ENCODE data around the gene ANKH.
"Not testable (repeated sequence)": the region's sequence is repeated elsewhere in the genome, so short reads cannot be mapped to it uniquely, and the experiment has no call there.

The ANKH gene

DNA sequence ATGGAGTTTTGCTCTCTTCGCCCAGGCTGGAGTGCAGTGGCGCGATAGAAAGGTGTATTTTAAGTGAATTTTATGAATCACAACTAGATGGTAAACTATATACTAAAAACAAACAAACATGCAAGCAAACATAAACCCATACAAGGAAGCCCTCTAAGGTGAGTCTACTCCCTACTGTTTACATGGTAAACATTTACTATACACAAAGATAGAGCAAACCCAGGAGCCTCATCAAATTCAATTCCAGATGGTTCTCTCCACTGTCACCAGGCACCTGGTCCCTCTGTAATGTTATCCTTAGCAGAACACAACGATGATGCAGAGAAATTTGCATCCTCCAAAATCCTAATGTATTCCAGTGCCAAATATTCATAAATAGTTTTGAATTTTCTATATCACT is 17.9 kb downstream of the ANKH start:
- no peak for DNase-seq

GRCh38 chr5:14852779-14853178 is 18.8 kb downstream of the ANKH start:
- DNase-seq: no peak

DNA sequence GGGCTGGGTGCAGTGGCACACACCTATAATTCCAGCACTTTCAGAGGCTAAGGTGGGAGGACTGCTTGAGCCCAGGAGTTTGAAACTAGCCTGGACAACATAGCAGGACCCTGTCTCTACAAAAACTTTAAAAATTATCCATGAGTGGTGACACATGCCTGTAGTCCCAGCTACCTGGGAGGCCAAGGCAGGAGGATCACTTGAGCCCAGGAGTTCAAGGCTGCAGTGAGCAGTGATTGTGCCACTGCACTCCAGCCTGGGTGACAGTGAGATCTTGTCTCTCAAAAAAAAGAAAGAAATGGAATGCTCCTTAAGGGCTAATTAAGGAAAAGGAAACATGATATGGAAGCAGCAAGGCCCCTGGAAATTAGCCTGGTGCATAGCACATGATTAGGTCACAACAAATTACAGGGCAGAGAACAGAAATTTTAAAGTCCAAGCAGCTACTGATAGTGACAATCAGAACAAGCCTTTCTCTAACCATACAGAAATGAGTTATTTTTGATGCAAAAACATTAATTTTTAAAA is 19.5 kb downstream of the ANKH start:
- DNase-seq: no peak

GRCh38 chr5:14851597-14851996 is 20.0 kb downstream of the ANKH start:
- no peak for DNase-seq

- no peak for DNase-seq
Observed at GRCh38 chr5:14851050-14851419, 20.5 kb downstream of the ANKH start.

- no peak for DNase-seq
Observed at GRCh38 chr5:14850419-14851049, 21.0 kb downstream of the ANKH start.

GRCh38 chr5:14849516-14850294 is 21.9 kb downstream of the ANKH start:
- DNase-seq: peak; percentile 14

DNA sequence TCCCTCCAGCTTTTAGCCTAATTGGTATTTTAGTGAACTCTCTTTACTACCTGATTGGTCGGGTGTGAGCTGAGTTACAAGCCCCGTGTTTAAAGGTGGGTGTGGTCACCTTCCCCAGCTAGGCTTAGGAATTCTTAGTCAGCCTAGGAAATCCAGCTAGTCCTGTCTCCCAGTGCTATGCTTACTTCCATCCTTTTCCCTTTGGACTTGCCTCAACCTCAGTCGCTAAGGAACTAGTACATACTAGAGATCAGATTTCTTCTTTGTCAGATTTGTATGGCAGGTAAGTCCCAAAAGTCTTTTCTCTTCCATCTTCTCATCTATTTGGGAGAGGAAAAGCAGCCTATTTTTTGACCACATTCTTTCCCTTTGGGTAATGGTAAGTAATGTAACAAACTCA is 22.6 kb downstream of the ANKH start:
- not testable (repeated sequence) for DNase-seq

DNA sequence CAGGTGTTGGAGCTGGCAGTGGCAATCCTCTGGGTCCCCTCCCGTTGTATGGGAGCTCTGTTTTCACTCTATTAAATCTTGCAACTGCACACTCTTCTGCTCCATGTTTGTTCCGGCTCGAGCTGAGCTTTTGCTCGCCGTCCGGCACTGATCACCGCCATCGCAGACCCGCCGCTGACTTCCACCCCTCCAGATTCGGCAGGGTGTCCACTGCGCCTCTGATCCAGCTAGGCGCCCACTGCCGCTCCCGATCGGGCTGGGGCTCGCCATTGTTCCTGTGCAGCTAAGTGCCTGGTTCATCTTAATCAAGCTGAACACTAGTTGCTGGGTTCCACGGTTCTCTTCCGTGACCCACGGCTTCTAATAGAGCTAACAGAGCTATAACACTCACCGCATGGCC is 23.2 kb downstream of the ANKH start:
- DNase-seq: no peak

- DNase-seq: no peak
Observed at GRCh38 chr5:14847471-14847870, 24.1 kb downstream of the ANKH start.

DNA sequence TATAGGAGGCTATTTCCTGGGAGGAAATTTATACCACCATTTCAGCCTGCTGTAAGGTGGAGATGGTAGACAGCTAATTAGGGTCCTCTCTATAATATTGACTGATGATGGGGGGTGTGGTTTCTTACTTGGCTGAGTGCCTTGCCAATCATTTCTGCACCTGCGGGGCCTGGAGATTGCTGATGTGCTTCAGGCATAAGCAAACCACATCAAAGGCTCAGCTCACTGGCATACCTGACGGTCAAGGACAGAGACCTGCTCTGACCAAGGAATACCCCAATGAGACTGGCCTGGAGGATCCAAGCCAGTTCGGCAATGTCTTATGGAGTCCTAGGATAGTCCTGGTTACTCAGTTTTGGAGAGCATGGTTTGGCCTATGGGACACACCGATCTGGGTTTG is 29.5 kb downstream of the ANKH start:
- no peak for DNase-seq

GRCh38 chr5:14840624-14841023 is 31.0 kb downstream of the ANKH start:
- DNase-seq: no peak

DNA sequence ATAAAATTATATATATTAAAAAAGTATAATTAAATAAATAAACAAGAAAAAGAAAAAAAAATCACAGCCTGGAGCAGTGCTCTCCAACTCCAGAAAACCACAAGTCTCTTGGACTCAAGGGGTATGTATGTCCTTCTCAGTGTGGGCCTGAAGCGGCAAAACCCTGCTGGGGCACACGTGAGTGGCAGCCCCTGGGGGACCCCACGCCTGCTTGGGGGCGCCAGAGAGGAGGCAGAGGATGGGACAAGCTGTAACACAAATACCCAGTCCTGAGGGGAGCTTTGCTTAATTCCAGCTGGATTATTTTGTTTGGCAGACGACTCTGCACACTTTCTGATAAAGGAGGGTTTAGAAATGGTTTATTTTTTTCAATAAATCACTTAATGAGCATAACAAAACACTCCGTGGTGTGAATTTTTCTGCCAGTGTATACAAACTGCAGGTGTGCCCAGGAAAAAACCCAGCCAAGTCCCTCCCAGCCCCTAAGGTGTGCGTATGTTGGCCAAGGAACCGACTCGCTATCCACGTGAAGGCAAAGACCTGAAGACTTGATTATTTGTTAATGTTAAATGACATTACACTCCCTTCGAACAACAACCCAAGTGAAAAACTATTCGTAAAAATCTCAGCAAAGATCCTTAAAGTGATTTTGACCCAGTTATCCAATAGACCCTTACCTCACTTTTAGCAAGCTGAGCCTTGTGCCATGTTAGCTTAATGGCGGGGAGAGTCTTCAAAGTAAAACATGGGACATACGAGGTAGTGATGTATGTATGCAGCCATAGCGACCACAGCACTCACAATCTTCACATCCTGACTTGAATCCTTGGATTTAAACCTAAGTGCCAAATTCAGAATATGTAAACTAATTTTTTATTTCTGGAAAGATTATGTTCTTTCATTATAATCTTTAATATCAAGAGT is 32.9 kb downstream of the ANKH start:
- DNase-seq: no peak

DNA sequence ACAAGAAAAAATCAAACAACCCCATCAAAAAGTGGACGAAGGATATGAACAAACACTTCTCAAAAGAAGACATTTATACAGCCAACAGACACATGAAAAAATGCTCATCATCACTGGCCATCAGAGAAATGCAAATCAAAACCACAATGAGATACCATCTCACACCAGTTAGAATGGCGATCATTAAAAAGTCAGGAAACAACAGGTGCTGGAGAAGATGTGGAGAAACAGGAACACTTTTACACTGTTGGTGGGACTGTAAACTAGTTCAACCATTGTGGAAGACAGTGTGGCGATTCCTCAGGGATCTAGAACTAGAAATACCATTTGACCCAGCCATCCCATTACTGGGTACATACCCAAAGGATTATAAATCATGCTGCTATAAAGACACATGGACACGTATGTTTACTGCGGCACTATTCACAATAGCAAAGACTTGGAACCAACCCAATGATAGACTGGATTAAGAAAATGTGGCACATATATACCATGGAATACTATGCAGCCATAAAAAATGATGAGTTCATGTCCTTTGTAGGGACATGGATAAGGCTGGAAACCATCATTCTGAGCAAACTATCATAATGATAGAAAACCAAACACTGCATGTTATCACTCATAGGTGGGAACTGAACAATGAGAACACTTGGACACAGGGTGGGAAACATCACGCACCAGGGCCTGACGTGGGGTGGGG is 34.0 kb downstream of the ANKH start:
- not testable (repeated sequence) for DNase-seq

GRCh38 chr5:14834584-14835550 is 36.7 kb downstream of the ANKH start:
- no peak for DNase-seq

DNA sequence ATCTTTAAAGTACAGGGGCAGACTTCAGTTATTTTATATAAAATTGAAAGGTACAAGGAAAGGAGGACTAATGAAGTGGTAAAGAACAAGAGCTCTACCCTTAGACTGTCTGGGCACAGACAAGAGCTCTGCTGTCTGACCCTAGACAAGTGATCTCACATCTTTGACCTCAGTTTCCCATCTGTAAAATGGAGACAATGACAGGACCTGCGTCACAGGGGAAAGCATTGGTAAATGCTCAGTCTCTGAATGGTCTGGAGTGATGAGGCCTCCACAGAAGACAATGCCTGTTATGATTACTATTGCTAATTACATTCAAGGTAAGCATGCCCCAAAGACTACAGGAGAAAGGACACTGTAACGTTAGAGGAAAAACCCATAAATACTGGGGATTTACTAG is 37.5 kb downstream of the ANKH start:
- no peak for DNase-seq

- no peak for DNase-seq
Observed at GRCh38 chr5:14831006-14831338, 40.6 kb downstream of the ANKH start.

DNA sequence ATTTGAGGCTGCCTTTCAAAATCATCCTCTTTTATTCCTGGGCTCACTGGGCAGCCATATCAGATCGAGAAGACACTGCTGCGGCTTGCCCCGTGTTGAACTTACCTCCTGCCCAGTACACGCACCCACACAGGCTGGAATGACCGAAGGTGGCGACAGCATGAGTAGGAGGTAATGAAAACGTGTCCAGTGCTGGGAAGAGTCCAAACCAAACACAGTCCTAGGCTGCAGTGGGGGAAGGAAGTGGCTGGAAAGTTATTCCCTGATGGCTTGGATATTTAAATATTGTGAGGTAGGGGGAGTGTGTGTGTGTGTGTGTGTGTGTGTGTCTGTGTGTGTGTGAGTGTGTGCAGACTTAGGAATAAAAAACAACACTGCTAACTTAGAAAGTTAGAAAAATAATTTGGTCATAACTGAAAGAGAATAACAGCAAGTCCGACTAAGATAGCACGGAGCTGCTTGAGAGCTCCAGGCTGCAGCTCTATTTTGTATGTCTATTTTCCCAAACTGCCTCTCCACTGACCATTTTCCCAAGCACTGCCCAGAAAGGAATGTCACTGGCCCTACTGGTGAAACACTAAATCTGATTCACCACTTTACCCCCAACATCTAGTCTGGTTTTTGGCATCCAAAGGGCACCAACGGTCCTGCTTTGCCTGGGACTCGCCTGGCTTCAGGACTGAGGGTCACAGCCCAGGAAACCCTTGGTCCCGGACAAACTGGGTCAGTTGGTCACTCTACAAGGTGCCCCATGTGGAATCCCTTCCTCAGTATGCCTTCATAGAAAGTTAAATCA is 41.2 kb downstream of the ANKH start:
- DNase-seq: no peak

GRCh38 chr5:14829396-14829795 is 42.2 kb downstream of the ANKH start:
- DNase-seq: no peak

GRCh38 chr5:14826714-14827113 is 44.9 kb downstream of the ANKH start:
- DNase-seq: no peak

DNA sequence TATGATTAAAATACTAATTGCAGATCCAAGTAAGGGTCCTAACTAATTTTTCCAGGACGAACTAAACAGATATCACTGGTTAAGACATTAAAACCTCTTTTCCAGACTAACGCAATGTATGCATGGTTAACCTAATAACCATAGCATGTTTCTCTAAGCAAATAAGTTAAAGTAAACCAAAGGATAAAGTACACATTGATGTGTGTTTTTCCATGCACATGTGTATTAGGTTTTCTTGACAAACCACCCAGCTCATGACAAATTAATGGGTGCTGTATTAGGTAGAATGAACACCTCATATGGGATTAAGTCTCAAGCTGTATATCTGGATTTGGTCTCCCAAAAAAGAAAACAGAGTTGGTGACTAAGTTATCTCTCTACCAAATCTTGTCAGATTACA is 45.6 kb downstream of the ANKH start:
- DNase-seq: no peak
